GM12878 (cell line): Measurements from ENCODE around the gene DIAPH1. TPM values are rescaled to one million over a fixed set of nuclear protein-coding genes. Genes with fewer than 3 reads are reported as not detected.

ENCODE experiments used
- BACH1 ChIP-seq: fragments of 450-650 bp; IDR thresholded peaks from 2 replicates; pipeline ENCODE4 v1.6.1; 2017; ENCODE audit warnings: mild to moderate bottlenecking, borderline replicate concordance
- BRCA1 ChIP-seq: IDR thresholded peaks from 2 replicates; pipeline ENCODE4 v1.6.1; 2011; ENCODE audit warnings: low read depth, low read length, improper control_type of control experiment
- IKZF1 ChIP-seq: fragments of 450-650 bp; conservative IDR thresholded peaks from 2 replicates; pipeline ENCODE4 v1.6.1; 2017; ENCODE audit warnings: antibody characterized with exemption, mild to moderate bottlenecking
- MYB ChIP-seq: fragments of 150-350 bp; IDR thresholded peaks from 2 replicates; pipeline ENCODE4 v1.6.1; 2014; ENCODE audit warnings: mild to moderate bottlenecking, low read depth, low read length, borderline replicate concordance
- NFIC ChIP-seq: IDR thresholded peaks from 2 replicates; pipeline ENCODE4 v1.6.1; 2012; ENCODE audit warnings: low read depth, mild to moderate bottlenecking, inconsistent platforms, low read length, moderate library complexity
- NR2C2 ChIP-seq: IDR thresholded peaks from 2 replicates; pipeline ENCODE4 v1.6.1; 2011; ENCODE audit warnings: borderline replicate concordance, low read depth; ENCODE audit not compliant: control insufficient read depth, insufficient read length
- REST ChIP-seq: IDR thresholded peaks from 2 replicates; pipeline ENCODE4 v1.6.1; 2012; ENCODE audit warnings: mild to moderate bottlenecking, low read depth, low read length
- SPI1 ChIP-seq: IDR thresholded peaks from 2 replicates; pipeline ENCODE4 v1.6.1; 2011; ENCODE audit warnings: low read depth, mild to moderate bottlenecking, low read length, moderate library complexity, borderline replicate concordance; ENCODE audit not compliant: insufficient read depth
- ZNF207 ChIP-seq: fragments of 450-650 bp; IDR thresholded peaks from 2 replicates; pipeline ENCODE4 v1.6.1; 2014; ENCODE audit warnings: antibody characterized with exemption, mild to moderate bottlenecking, borderline replicate concordance
- polyA plus RNA-seq, 11 experiments: library from polyadenylated mRNA; depleted of rRNA in 4 of 11; unstranded in 6 of 11; stranded (reverse) in 5 of 11; fragments of >200 nt; fragmentation: Nextera tagmentation in 4 of 11; fragmentation: Illumina TruSeq in 1 of 11; extraction: Ambion mirVana in 4 of 11; extraction: Trizol in 1 of 11; gene quantifications; 1 replicate in 1 of 11; 2 replicates in 10 of 11; pipeline versions ENCODE4 v1.2.1 to v1.2.3, GENCODE V29; 2011 to 2016; ENCODE audit warnings: inconsistent platforms in 2 of 11, missing spikeins in 2 of 11, low read depth in 1 of 11
- total RNA-seq, 4 experiments: library from RNA; depleted of rRNA in 3 of 4; stranded (reverse); fragments of >200 nt in 3 of 4; fragmentation: Illumina TruSeq in 1 of 4; extraction: Trizol in 1 of 4; gene quantifications; 2 replicates each; pipeline versions ENCODE4 v1.2.1 to v1.2.3, GENCODE V29; 2013 to 2021
- TF ChIP-seq, protein P1 (sequence below): fragments of 450-650 bp; IDR thresholded peaks from 2 replicates; pipeline ENCODE4 v1.6.1; 2017; ENCODE audit warnings: antibody characterized with exemption, mild to moderate bottlenecking, moderate library complexity

DIAPH1 gene
- total and polyA plus RNA-seq, 10 of the 15 experiments (the other 5 are each of a cell fraction or from before 2014, with no cell fraction given): 37.8 to 168 (median 59.0) TPM

DNA sequence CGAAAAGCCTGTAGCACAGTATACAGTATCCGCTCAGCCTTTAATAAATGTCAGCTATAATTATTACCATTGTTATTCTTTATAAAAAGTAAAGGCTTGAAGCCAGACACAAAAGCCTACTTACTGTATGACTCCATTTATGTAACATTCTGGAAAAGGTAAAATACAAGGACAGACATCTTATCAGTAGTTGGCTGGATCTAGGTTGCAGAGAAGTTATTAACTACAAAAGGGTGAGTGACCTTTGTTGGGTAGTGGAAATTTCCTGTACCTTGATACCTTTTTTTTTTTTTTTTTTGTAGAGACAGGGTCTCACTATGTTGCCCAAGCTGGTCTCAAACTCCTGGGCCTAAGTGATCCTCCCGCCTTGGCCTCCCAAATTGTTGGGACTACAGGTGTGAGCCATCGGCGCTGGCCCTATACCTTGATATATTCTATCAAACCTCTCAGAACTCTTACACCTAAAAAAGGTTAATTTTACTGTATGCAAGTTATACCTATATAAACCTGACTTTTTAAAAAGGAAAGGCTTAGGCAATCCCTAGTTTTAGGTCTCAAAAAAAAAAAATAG, 11.9 kb upstream of the DIAPH1 start (continued):
- TF ChIP-seq, protein P1, sequence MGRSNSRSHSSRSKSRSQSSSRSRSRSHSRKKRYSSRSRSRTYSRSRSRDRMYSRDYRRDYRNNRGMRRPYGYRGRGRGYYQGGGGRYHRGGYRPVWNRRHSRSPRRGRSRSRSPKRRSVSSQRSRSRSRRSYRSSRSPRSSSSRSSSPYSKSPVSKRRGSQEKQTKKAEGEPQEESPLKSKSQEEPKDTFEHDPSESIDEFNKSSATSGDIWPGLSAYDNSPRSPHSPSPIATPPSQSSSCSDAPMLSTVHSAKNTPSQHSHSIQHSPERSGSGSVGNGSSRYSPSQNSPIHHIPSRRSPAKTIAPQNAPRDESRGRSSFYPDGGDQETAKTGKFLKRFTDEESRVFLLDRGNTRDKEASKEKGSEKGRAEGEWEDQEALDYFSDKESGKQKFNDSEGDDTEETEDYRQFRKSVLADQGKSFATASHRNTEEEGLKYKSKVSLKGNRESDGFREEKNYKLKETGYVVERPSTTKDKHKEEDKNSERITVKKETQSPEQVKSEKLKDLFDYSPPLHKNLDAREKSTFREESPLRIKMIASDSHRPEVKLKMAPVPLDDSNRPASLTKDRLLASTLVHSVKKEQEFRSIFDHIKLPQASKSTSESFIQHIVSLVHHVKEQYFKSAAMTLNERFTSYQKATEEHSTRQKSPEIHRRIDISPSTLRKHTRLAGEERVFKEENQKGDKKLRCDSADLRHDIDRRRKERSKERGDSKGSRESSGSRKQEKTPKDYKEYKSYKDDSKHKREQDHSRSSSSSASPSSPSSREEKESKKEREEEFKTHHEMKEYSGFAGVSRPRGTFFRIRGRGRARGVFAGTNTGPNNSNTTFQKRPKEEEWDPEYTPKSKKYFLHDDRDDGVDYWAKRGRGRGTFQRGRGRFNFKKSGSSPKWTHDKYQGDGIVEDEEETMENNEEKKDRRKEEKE: no peak
- TF ChIP-seq IKZF1 (no peak), MYB (no peak), REST (no peak), ZNF207 (no peak), BRCA1 (no peak), SPI1 (no peak), BACH1 (no peak), NFIC (no peak), NR2C2 (no peak)
